Ishikawa (cell line): ENCODE results near the gene SEC14L6.

ENCODE experiments used
- CREB1 ChIP-seq: IDR thresholded peaks from 2 replicates; pipeline ENCODE4 v1.6.1; 2012; ENCODE audit warnings: low read depth
- RAD21 ChIP-seq: IDR thresholded peaks from 2 replicates; pipeline ENCODE4 v1.6.1; 2012; ENCODE audit warnings: low read depth
- TAF1 ChIP-seq: IDR thresholded peaks from 2 replicates; pipeline ENCODE4 v1.6.1; 2012; ENCODE audit warnings: low read depth, mild to moderate bottlenecking
- TCF12 ChIP-seq: IDR thresholded peaks from 2 replicates; pipeline ENCODE4 v1.6.1; 2012; ENCODE audit warnings: low read depth
- TEAD4 ChIP-seq: IDR thresholded peaks from 2 replicates; pipeline ENCODE4 v1.6.1; 2012
- YY1 ChIP-seq: IDR thresholded peaks from 2 replicates; pipeline ENCODE4 v1.6.1; 2012; ENCODE audit warnings: low read depth
- TF ChIP-seq, protein P1 (sequence below): IDR thresholded peaks from 2 replicates; pipeline ENCODE4 v1.6.1; 2012

DNA sequence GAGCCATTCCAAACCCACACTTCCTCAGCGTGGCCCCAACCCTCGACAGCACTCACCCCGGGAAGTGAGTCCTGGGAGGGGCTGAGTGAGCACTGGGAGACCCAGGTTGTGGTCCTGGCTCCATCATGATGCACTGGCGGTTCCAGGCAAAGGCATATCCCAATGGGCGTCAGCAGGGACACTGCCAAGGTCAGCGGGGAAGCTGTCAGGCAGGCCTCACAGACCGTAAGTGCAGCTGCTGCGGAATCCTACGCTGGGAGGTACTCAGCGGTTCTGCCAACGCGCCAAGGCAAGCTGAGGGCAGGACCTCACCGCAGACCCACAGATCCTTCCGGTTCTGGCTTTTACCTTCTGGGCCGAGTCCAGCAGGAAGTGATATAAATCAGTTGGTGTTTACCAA lies 29.3 kb upstream of the SEC14L6 start:
- TF ChIP-seq CREB1 (no peak), TAF1 (no peak), RAD21 (no peak), YY1 (no peak), TEAD4 (no peak), TCF12 (no peak)
- TF ChIP-seq, protein P1, sequence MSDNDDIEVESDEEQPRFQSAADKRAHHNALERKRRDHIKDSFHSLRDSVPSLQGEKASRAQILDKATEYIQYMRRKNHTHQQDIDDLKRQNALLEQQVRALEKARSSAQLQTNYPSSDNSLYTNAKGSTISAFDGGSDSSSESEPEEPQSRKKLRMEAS = no peak
